ENCODE measurements around the gene RPL10A. TPM values are rescaled to one million over a fixed set of nuclear protein-coding genes. Genes with fewer than 3 reads are reported as not detected.

Gene RPL10A
- total and polyA plus RNA-seq, 2 of the 13 experiments (the other 11 are each of a cell fraction or from before 2014, with no cell fraction given) = 1,854 to 2,726 TPM

DNA sequence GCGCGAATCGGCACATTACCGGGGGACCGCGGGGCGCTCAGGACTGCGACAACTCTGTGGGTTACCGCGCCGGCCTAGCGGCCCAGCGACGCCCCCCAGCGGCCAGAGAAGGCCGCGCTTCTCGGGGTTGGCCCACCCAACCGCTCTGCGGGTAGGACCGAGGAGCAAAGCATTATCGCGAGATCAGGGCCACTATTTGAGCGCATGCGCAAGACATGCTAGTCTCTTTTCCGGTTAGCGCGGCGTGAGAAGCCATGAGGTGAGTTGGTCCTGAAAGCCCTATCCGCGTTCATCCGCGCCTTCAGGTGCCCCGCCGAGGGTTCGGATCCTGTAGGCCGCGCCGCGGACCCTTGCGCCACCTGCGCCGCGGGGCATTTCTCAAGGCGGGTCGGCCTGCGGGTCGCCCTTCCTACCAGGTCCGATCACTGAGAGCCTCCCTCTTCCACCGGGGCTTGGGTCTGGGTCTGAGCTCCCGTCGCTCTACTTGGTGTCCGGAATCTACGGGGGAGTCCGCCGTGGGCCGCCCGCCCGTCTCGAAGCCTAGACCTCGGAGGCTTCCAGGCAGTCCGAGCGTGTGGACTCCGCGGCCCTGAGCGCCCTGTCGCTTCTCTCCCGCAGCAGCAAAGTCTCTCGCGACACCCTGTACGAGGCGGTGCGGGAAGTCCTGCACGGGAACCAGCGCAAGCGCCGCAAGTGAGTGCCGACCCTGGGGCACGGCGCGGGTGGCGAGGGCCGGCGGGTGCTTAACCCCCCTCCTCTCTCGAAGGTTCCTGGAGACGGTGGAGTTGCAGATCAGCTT, at the start of gene RPL10A (continued):
- TF ChIP-seq KLF15 (CRISPR knock-in tag; IDR thresholded peaks at IDR 0.05; ENCODE audit: borderline replicate concordance) = peak; percentile 91; the same call in 1 of the 2 replicates
- peak; percentile 74; the same call in 1 of the 2 replicates for TF ChIP-seq ZNF577 (CRISPR knock-in tag; IDR thresholded peaks at IDR 0.05; ENCODE audit: borderline replicate concordance, low read depth)
- TF ChIP-seq PHF21A (CRISPR knock-in tag; IDR thresholded peaks at IDR 0.05) = peak; percentile 92
- TF ChIP-seq, protein P1, sequence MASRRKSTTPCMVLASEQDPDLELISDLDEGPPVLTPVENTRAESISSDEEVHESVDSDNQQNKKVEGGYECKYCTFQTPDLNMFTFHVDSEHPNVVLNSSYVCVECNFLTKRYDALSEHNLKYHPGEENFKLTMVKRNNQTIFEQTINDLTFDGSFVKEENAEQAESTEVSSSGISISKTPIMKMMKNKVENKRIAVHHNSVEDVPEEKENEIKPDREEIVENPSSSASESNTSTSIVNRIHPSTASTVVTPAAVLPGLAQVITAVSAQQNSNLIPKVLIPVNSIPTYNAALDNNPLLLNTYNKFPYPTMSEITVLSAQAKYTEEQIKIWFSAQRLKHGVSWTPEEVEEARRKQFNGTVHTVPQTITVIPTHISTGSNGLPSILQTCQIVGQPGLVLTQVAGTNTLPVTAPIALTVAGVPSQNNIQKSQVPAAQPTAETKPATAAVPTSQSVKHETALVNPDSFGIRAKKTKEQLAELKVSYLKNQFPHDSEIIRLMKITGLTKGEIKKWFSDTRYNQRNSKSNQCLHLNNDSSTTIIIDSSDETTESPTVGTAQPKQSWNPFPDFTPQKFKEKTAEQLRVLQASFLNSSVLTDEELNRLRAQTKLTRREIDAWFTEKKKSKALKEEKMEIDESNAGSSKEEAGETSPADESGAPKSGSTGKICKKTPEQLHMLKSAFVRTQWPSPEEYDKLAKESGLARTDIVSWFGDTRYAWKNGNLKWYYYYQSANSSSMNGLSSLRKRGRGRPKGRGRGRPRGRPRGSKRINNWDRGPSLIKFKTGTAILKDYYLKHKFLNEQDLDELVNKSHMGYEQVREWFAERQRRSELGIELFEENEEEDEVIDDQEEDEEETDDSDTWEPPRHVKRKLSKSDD (CRISPR knock-in tag; IDR thresholded peaks at IDR 0.05; ENCODE audit: low read depth) = peak; percentile 91
- TF ChIP-seq ZNF674 (CRISPR knock-in tag; IDR thresholded peaks at IDR 0.05; ENCODE audit: low read depth) = peak; percentile 96
- TF ChIP-seq, protein P2, sequence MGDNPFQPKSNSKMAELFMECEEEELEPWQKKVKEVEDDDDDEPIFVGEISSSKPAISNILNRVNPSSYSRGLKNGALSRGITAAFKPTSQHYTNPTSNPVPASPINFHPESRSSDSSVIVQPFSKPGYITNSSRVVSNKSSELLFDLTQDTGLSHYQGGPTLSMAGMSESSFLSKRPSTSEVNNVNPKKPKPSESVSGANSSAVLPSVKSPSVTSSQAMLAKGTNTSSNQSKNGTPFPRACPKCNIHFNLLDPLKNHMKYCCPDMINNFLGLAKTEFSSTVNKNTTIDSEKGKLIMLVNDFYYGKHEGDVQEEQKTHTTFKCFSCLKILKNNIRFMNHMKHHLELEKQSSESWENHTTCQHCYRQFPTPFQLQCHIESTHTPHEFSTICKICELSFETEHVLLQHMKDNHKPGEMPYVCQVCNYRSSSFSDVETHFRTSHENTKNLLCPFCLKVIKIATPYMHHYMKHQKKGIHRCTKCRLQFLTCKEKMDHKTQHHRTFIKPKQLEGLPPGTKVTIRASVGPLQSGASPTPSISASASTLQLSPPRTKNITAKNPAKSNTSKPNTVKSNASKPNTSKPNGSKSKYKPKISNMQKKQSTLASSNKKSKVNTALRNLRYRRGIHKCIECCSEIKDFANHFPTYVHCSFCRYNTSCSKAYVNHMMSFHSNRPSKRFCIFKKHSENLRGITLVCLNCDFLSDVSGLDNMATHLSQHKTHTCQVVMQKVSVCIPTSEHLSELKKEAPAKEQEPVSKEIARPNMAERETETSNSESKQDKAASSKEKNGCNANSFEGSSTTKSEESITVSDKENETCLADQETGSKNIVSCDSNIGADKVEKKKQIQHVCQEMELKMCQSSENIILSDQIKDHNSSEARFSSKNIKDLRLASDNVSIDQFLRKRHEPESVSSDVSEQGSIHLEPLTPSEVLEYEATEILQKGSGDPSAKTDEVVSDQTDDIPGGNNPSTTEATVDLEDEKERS (CRISPR knock-in tag; IDR thresholded peaks at IDR 0.05) = peak; percentile 89; the same call in 1 of the 2 replicates
- TF ChIP-seq ZNF777 (CRISPR knock-in tag; IDR thresholded peaks at IDR 0.05) = peak; percentile 73; the same call in 1 of the 2 replicates
- TF ChIP-seq KLF6 (CRISPR knock-in tag; IDR thresholded peaks at IDR 0.05) = peak; percentile 90
- TF ChIP-seq RAD51 (IDR thresholded peaks at IDR 0.05; ENCODE audit: borderline replicate concordance) = no peak
- peak; percentile 93 for TF ChIP-seq ZNF160 (CRISPR knock-in tag; IDR thresholded peaks at IDR 0.05)
- peak; percentile 59; the same call in 1 of the 2 replicates for TF ChIP-seq MAFF (IDR thresholded peaks at IDR 0.05; ENCODE audit: low read depth, low read length)
- peak; percentile 73; the same call in 1 of the 2 replicates for TF ChIP-seq ZBTB1 (CRISPR knock-in tag; IDR thresholded peaks at IDR 0.05; ENCODE audit: borderline replicate concordance)
- peak; percentile 100 for TF ChIP-seq POLR2AphosphoS5 (IDR thresholded peaks at IDR 0.05; ENCODE audit: low read depth, low read length)
- TF ChIP-seq EP300 (IDR thresholded peaks at IDR 0.05; ENCODE audit: low read depth in 2 of 2, low read length in 2 of 2) = peak in 1 of 2 experiments; percentile 50; a peak in 1 of 4 replicates
- TF ChIP-seq EP300 (CRISPR knock-in tag; IDR thresholded peaks at IDR 0.05; ENCODE audit: borderline replicate concordance) = peak; percentile 66; the same call in 1 of the 2 replicates
- TF ChIP-seq ISX (CRISPR knock-in tag; conservative IDR thresholded peaks at IDR 0.05) = peak; percentile 96
- TF ChIP-seq, protein P3, sequence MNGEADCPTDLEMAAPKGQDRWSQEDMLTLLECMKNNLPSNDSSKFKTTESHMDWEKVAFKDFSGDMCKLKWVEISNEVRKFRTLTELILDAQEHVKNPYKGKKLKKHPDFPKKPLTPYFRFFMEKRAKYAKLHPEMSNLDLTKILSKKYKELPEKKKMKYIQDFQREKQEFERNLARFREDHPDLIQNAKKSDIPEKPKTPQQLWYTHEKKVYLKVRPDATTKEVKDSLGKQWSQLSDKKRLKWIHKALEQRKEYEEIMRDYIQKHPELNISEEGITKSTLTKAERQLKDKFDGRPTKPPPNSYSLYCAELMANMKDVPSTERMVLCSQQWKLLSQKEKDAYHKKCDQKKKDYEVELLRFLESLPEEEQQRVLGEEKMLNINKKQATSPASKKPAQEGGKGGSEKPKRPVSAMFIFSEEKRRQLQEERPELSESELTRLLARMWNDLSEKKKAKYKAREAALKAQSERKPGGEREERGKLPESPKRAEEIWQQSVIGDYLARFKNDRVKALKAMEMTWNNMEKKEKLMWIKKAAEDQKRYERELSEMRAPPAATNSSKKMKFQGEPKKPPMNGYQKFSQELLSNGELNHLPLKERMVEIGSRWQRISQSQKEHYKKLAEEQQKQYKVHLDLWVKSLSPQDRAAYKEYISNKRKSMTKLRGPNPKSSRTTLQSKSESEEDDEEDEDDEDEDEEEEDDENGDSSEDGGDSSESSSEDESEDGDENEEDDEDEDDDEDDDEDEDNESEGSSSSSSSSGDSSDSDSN (CRISPR knock-in tag; IDR thresholded peaks at IDR 0.05) = peak; percentile 96
- 0 out of 2 replicates have a peak, but pooled peaks have one; percentile 60 for TF ChIP-seq ZNF468 (CRISPR knock-in tag; IDR thresholded peaks at IDR 0.05)
- TF ChIP-seq, protein P4, sequence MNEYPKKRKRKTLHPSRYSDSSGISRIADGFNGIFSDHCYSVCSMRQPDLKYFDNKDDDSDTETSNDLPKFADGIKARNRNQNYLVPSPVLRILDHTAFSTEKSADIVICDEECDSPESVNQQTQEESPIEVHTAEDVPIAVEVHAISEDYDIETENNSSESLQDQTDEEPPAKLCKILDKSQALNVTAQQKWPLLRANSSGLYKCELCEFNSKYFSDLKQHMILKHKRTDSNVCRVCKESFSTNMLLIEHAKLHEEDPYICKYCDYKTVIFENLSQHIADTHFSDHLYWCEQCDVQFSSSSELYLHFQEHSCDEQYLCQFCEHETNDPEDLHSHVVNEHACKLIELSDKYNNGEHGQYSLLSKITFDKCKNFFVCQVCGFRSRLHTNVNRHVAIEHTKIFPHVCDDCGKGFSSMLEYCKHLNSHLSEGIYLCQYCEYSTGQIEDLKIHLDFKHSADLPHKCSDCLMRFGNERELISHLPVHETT (CRISPR knock-in tag; conservative IDR thresholded peaks at IDR 0.05) = peak; percentile 87
